Left lobe of liver (tissue), 2 donors: ENCODE results near the gene KLKB1. TPM values are rescaled to one million over a fixed set of nuclear protein-coding genes. Genes with fewer than 3 reads are reported as not detected.

ENCODE experiments used
- ATAC-seq: fragments of 200-7000 bp; cut with Tn5 transposase; one replicate; pipeline ENCODE4 v1.9.1; 2020; ENCODE audit warnings: mild to moderate bottlenecking, moderate library complexity
- DNase-seq: peaks from one replicate; pipeline ENCODE4 v3.0.0-alpha.2; 2020; ENCODE audit warnings: low spot score
- total RNA-seq: library from RNA; stranded (reverse); gene quantifications from one replicate; pipeline ENCODE4 v1.2.1, GENCODE V29; 2021
- donor health status: DM: no; HTN: no; CAD: no; lungs with moderate emphysema.
- donor health status: DM: no; HTN: yes; CAD: no.

Gene KLKB1
- 102 TPM for total RNA-seq

- ATAC-seq (peak; percentile 72), DNase-seq (no peak)
Observed at GRCh38 chr4:186227221-186227620, at the start of gene KLKB1. KLKB1 (plus strand) TSS chr4:186227507; CDS start chr4:186228196, 689 bp downstream.

DNA sequence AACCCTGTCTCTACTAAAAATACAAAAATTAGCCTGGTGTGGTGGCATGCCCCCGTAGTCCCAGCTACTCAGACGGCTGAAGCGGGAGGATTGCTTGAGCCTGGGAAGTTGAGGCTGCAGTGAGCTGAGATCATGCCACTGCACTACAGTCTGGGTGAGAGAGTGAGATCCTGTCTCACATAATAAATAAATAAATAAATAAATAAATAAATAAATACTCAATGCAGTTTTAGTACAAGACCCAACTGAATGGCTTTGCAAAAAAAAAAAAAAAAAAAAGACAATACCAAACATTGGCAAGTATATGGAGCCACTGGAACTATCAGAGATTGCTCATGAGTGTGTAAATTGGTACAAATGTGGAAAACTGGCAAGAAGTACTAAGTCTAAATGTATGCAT is 39.2 kb upstream of the KLKB1 start:
- DNase-seq (no peak), ATAC-seq (no peak)

DNA sequence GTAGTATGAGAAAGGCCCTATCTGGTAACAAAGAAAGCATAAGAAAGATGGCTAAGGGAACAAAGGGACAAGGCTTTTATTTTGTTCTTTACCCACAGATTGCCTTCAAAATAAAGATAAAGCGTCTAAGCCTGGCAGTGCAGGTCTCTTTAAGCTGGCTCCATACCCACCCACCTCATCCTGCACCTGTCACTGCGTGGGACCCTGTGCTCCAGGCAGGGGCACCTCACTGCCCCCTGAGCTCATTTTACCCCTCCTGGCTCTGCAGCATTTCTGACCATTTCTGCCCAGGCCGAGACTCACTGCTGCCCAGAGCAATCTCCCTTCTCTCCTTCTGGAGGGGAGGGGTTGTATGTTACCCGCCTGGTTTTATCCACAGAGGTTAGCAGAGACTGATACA is 37.7 kb upstream of the KLKB1 start:
- ATAC-seq (no peak), DNase-seq (no peak)

- ATAC-seq (peak; percentile 44), DNase-seq (no peak)
Observed at GRCh38 chr4:186190581-186191199, 36.6 kb upstream of the KLKB1 start.

GRCh38 chr4:186191200-186192065 is 35.9 kb upstream of the KLKB1 start, which contains the start of gene CYP4V2:
CYP4V2 (plus strand) TSS chr4:186191567; CDS start chr4:186191824, 257 bp downstream.
- DNase-seq (peak; percentile 90), ATAC-seq (peak; percentile 80)

GRCh38 chr4:186192066-186192612 is 35.2 kb upstream of the KLKB1 start:
- DNase-seq (peak; percentile 63), ATAC-seq (peak; percentile 44)

GRCh38 chr4:186193851-186194250 is 33.5 kb upstream of the KLKB1 start:
- no peak for DNase-seq
- ATAC-seq, result no peak

DNA sequence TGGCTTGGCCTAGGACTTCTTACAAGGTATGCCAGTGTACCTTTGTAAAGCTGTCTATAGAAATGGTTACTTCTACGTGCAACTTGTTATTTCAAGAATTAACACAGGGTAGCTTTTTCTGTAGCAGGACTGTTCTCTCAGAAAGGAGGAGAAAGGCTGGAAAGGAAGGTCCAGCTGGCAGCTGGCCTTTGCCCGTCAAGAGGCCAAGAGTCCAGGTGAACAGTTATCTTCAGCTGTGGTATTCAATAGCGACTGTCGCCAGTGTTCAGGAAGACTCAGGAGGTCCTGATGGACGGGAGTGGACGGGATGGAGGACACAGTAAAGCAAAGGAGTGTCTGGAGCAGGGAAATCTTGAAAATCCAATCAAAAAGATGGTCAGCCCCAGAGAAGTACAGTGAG is 31.2 kb upstream of the KLKB1 start:
- peak; percentile 26 for ATAC-seq

GRCh38 chr4:186200516-186200915 is 26.8 kb upstream of the KLKB1 start:
- ATAC-seq (no peak), DNase-seq (no peak)

More for the DNA sequence above, 31.2 kb upstream of the KLKB1 start:
- DNase-seq, result peak; percentile 62

DNA sequence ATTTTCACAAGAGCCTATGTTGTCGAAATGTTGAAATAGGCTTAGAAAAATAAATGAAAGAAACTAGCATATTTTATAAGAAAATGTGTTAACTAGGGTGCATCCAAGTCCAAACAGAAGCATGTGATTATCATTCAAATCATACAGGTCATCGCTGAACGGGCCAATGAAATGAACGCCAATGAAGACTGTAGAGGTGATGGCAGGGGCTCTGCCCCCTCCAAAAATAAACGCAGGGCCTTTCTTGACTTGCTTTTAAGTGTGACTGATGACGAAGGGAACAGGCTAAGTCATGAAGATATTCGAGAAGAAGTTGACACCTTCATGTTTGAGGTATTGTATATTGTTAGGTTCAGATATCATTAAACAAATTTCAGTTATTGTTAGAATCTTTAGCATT is 26.3 kb upstream of the KLKB1 start:
- DNase-seq, result no peak
- ATAC-seq, result no peak

- ATAC-seq (peak; percentile 93), DNase-seq (peak; percentile 65)
Observed at GRCh38 chr4:186201535-186202230, 25.6 kb upstream of the KLKB1 start.

DNA sequence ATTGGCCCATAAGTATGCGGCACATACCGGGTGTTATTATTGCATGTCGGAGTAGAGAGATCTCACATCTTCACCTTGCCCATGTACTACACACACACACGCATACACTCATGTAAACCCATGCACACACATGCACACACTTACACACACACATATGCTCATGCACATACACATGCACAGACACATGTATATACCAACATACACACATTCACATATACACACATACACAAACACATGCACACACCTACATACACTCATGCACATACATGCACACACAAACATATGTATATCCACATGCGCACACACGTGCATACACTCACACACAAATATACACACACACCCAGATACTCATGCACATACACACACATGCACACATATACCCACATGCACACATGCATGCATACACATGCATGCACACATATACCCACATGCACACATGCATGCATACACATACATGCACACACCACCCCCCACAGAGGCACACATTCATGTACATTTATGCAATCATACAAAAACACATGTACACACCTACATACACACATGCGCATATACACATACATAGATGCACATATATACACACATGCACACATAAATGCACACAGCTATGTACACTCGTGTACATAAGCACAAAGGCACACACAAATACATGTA is 24.7 kb upstream of the KLKB1 start:
- DNase-seq (no peak), ATAC-seq (no peak)

- ATAC-seq, result no peak
Observed at GRCh38 chr4:186203406-186203805, 23.9 kb upstream of the KLKB1 start.

DNA sequence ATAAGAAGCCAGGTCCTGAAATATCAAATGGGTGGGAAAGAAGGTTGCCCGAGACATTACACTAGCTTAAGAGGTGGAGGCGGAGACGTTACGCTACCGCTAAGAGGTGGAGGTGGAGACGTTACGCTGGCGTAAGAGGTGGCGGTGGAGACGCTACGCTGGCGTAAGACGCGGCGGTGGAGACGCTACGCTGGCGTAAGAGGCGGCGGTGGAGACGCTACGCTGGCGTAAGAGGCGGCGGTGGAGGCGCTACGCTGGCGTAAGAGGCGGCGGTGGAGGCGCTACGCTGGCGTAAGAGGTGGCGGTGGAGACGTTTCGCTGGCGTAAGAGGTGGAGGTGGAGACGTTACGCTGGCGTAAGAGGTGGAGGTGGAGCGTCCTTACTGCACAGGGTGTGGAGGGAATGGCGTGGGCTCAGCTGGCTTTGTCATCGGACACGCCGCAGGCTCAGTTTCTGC is 23.2 kb upstream of the KLKB1 start:
- ATAC-seq, result peak; percentile 49

More at GRCh38 chr4:186203406-186203805, 23.9 kb upstream of the KLKB1 start:
- DNase-seq, result no peak

DNA sequence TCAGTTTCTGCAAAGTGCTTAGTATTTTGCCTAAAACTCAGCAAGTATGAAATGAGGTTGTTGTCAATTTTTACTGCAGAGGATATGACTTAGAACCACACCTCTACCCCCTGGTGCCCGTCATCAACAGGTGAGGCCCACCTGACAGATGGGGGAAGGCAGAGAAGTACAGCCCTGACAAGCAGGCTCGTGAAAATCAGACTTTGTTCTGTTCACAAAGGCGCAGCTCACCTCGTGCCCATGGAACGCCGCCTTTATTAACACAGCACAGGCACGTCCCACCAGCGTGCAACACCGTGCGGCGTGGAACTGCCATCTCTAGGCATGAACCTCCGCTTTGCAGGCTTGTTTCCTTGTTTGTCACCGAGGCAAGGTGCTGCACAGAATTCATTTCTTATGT is 22.6 kb upstream of the KLKB1 start:
- ATAC-seq (peak; percentile 54), DNase-seq (peak; percentile 70)

More for the DNA sequence above, 23.2 kb upstream of the KLKB1 start:
- DNase-seq, result peak; percentile 65

GRCh38 chr4:186205156-186205555 is 22.2 kb upstream of the KLKB1 start:
- ATAC-seq (no peak), DNase-seq (no peak)

DNA sequence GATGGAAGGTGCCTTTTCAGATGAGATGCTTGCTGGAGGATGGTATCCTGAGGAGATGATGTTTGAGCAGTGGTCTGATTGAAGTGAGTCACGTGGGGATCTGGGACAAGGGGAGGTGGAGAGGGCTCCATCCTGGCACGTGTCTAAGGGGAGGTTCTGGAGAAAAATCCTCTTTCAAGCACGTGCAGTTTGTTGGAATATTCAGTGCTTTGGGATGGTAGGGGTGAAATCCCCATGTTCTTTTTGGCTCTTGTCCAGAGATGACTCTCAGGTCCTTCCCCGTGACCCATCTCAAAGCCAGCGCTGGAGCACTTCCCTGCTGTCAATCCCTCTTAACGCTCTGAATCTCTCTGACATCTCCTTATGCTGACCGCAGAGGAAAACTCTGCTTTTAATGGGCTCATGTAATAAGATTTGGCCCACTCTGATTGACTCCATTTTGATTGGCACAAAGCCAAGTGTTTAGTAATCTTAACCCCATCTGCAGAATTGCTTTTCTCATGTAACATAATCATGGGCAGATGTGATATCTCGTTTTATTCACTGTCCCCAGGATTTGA is 10.8 kb upstream of the KLKB1 start:
- DNase-seq, result no peak
- peak; percentile 30 for ATAC-seq

DNA sequence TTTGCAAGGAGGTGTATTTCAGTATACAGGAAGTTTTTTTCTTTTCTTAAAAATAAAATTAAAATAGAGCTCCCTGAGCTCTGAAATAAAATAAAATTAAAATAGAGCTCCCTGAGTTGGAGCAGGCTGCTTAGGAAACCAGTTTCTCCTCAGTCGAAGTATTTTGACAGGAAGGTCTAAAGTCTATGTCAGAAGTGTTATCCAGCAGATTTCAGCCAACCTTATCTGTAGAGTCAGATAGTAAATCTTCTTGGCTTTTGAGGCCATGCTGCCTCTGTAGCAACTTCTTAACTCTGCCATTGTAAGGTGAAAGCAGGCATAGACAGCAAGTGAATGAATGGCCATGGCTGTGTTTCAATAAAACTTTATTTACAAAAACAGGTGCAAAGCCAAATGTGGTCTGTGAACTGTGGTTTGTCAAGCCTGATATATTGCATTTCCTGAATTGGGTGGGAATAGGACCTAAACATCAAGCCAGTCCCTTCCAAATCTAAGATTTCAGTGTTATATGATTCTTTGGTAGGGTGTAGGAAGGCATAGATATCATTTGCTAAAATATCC is 9.5 kb upstream of the KLKB1 start:
- ATAC-seq (peak; percentile 51), DNase-seq (no peak)

- ATAC-seq (peak; percentile 10), DNase-seq (no peak)
Observed at GRCh38 chr4:186221624-186222023, 5.7 kb upstream of the KLKB1 start.

DNA sequence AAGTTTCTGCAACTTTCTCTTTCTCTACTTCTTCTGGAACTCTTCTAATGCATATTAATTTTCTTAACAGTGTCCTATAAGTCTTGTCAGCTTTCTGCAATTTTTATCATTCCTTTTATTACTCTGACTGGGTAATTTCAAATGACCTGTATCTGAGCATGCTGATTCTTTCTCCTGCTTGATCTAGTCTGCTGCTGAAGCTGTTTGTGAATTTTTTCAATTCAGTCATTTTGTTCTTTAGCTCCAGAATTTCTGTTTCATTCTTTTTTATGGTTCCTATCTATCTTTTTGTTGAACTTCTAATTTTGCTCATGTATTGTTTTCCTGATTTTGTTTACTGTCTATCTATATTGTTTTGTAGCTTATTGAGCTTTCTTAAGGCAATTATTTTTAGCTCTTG is 1.5 kb upstream of the KLKB1 start:
- no peak for ATAC-seq

More for the DNA sequence above, 1.5 kb upstream of the KLKB1 start:
- DNase-seq, result no peak
